Measurements from ENCODE around the gene RNF175.

The RNF175 gene

DNA sequence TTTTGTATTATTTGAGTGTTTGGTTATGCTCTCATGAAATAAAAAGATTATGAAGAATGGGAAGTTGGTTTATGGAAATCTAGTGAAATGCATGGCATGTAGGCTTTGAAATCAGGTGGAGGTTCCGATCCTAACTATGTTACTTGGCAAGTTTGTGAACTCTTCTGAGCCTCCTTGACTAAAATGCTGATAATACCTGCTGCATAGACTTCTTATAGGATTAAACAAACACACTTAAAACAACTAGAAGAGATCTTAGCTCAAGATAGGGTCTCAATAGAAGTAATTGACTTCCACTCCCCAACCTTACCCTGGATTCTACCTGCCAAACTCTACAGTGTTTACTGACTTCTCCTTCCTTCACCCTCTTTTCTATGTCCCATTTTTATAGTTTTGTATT, 97.9 kb downstream of the RNF175 start:
- TF ChIP-seq EZH2phosphoT487 (IDR thresholded peaks at IDR 0.05; ENCODE audit: borderline replicate concordance): no peak
- TF ChIP-seq, protein P1, sequence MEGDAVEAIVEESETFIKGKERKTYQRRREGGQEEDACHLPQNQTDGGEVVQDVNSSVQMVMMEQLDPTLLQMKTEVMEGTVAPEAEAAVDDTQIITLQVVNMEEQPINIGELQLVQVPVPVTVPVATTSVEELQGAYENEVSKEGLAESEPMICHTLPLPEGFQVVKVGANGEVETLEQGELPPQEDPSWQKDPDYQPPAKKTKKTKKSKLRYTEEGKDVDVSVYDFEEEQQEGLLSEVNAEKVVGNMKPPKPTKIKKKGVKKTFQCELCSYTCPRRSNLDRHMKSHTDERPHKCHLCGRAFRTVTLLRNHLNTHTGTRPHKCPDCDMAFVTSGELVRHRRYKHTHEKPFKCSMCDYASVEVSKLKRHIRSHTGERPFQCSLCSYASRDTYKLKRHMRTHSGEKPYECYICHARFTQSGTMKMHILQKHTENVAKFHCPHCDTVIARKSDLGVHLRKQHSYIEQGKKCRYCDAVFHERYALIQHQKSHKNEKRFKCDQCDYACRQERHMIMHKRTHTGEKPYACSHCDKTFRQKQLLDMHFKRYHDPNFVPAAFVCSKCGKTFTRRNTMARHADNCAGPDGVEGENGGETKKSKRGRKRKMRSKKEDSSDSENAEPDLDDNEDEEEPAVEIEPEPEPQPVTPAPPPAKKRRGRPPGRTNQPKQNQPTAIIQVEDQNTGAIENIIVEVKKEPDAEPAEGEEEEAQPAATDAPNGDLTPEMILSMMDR (conservative IDR thresholded peaks at IDR 0.05; ENCODE audit: low read length): no peak
- Histone ChIP-seq H4K20me1 (ENCODE audit: insufficient read depth, low read length, poor library complexity, severe bottlenecking) (no peaks in the 10 kb centered on the region), H3K9me3 (ENCODE audit: insufficient read depth, low read depth, low read length) (no peaks in the 10 kb centered on the region), H3K9ac (ENCODE audit: low read depth, low read length, poor library complexity, severe bottlenecking) (no peak overlapping the region), H2AFZ (ENCODE audit: low read length) (no peak overlapping the region), H3K79me2 (ENCODE audit: insufficient read depth, low read length) (no peaks in the 10 kb centered on the region), H3K36me3 (ENCODE audit: insufficient read depth, low read length) (no peaks in the 10 kb centered on the region), H3F3A (ENCODE audit: low read depth) (no peaks in the 10 kb centered on the region), H3K4me3 (ENCODE audit: low read length, poor library complexity, severe bottlenecking) (no peak overlapping the region), H3K4me2 (ENCODE audit: low read depth, low read length, poor library complexity, severe bottlenecking) (no peak overlapping the region), H3K27me3 (ENCODE audit: insufficient read depth, low read length, poor library complexity, severe bottlenecking) (no peaks in the 10 kb centered on the region), H3K4me1 (ENCODE audit: insufficient read depth, low read length, poor library complexity, severe bottlenecking) (no peaks in the 10 kb centered on the region), H3K9me2 (replicated peaks; ENCODE audit: low read depth, low read length) (no peaks in the 10 kb centered on the region)

DNA sequence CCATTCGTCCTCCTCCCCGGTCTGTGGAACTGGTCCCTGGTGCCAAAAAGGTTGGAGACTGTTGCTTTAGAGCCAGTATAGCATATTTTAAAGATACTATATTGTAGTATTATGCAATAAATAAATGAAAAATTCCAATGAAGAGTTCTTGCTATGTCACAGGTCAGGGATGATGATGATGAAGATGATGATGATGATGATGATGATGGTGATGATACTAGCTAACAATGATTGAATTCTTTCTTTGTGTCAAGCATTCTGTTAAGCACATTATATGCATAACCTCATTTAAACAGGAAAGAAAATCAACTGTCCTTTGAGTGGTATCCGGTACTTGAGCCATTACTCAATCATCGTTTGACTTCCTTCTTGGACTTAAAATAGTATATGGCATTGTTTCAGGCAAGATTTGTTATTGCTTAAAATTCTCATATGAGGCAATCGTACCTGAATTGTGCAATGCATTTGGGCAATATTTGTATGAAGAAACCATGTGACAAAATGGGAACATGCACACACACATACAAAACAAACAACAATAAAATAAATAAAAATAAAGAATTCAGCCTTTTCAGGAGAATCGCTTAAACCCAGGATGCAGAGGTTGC, 98.5 kb downstream of the RNF175 start:
- Histone ChIP-seq H2AFZ (ENCODE audit: low read length) (no peak overlapping the region), H3F3A (ENCODE audit: low read depth) (no peaks in the 10 kb centered on the region), H3K9me3 (ENCODE audit: insufficient read depth, low read depth, low read length) (no peaks in the 10 kb centered on the region), H3K4me1 (ENCODE audit: insufficient read depth, low read length, poor library complexity, severe bottlenecking) (no peaks in the 10 kb centered on the region), H3K79me2 (ENCODE audit: insufficient read depth, low read length) (no peaks in the 10 kb centered on the region), H3K36me3 (ENCODE audit: insufficient read depth, low read length) (no peaks in the 10 kb centered on the region), H4K20me1 (ENCODE audit: insufficient read depth, low read length, poor library complexity, severe bottlenecking) (no peaks in the 10 kb centered on the region), H3K27me3 (ENCODE audit: insufficient read depth, low read length, poor library complexity, severe bottlenecking) (no peaks in the 10 kb centered on the region), H3K9ac (ENCODE audit: low read depth, low read length, poor library complexity, severe bottlenecking) (no peak overlapping the region), H3K9me2 (replicated peaks; ENCODE audit: low read depth, low read length) (no peaks in the 10 kb centered on the region), H3K4me3 (ENCODE audit: low read length, poor library complexity, severe bottlenecking) (no peak overlapping the region), H3K4me2 (ENCODE audit: low read depth, low read length, poor library complexity, severe bottlenecking) (no peak overlapping the region)
- TF ChIP-seq, protein P1 (conservative IDR thresholded peaks at IDR 0.05; ENCODE audit: low read length): no peak
- no peak for TF ChIP-seq EZH2phosphoT487 (IDR thresholded peaks at IDR 0.05; ENCODE audit: borderline replicate concordance)
